Naive B cell (primary cell): Measurements from ENCODE around the gene TCHHL1. TPM values are rescaled to one million over a fixed set of nuclear protein-coding genes. Genes with fewer than 3 reads are reported as not detected.

Source experiments
- ATAC-seq, 2 donors: fragments of 150-1000 bp; cut with Tn5 transposase; 2 replicates each; pipeline ENCODE4 v1.10.0; 2021; ENCODE audit warnings: low read depth in 2 of 2, mild to moderate bottlenecking in 2 of 2, moderate library complexity in 2 of 2
- DNase-seq: peaks from one replicate; pipeline ENCODE4 v3.0.0; 2022
- H3K27ac Mint-ChIP-seq, 6 donors: one replicate each; pipeline ENCODE4 v1.8.0; 2020 to 2022; ENCODE audit warnings: mild to moderate bottlenecking in 6 of 6, mixed read lengths in 6 of 6, moderate library complexity in 5 of 6, inconsistent platforms in 2 of 6
- H3K27me3 Mint-ChIP-seq, 3 donors: one replicate each; pipeline ENCODE4 v1.8.0; 2021 to 2022; ENCODE audit warnings: mixed read lengths in 3 of 3, mild to moderate bottlenecking in 1 of 3
- H3K36me3 Mint-ChIP-seq, 2 donors: one replicate each; pipeline ENCODE4 v1.8.0; 2020 to 2022; ENCODE audit warnings: mixed read lengths in 2 of 2, inconsistent platforms in 1 of 2, mild to moderate bottlenecking in 1 of 2
- H3K4me1 Mint-ChIP-seq, 3 donors: one replicate each; pipeline ENCODE4 v1.8.0; 2020 to 2022; ENCODE audit warnings: mixed read lengths in 3 of 3, inconsistent platforms in 1 of 3, mild to moderate bottlenecking in 1 of 3, moderate library complexity in 1 of 3
- H3K4me3 Mint-ChIP-seq, 8 donors: one replicate each; pipeline ENCODE4 v1.8.0; 2020 to 2022; ENCODE audit warnings: mild to moderate bottlenecking in 8 of 8, mixed read lengths in 8 of 8, moderate library complexity in 8 of 8, inconsistent platforms in 2 of 8
- H3K9me3 Mint-ChIP-seq, 7 donors: one replicate each; pipeline ENCODE4 v1.8.0; 2020 to 2022; ENCODE audit warnings: mixed read lengths in 7 of 7, mild to moderate bottlenecking in 5 of 7, inconsistent platforms in 2 of 7, moderate library complexity in 1 of 7
- polyA plus RNA-seq, 6 donors: library from polyadenylated mRNA; unstranded; fragments of 300-500 nt; fragmentation: Illumina TruSeq; gene quantifications; one replicate each; pipeline ENCODE4 v1.2.3, GENCODE V29; 2021; ENCODE audit warnings: low read depth in 6 of 6

The TCHHL1 gene
- polyA plus RNA-seq, result not detected

DNA sequence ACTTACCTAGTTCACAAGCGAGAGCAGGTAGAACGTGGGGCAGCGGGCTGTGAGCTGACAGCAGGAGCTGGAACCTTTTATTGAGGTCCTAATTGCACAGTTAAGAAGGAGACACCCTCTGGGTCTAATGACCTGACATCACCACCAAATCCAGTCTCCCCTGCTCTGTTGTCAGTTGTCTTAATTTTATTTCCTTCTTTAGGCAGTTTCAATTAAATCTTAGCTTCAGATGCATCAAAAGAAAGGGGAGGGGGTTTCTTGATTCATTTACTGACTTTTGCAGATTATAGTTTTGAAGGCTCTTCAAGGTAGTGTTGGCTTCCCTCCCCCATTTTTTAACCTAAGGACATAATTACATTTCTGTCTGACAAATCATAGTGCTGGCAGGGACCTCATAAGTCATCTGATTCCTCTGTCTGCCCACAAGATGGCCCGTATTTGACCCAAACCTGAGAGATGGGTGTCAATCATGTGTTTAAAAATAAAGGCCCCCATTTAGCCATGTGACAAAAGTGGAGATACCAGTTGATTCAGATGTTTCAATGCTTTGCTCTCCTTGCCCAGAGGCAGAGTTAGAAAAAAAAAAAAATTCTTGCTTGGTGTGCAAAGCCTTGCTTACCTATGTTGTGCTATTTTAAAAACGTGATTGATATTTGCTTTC, at the start of gene TCHHL1:
TSS of gene TCHHL1 (minus strand) at position 51 of the 661 bp plus-strand sequence. CDS start 921 bp downstream, outside the sequence.
- Mint-ChIP-seq H3K4me3 (no peak within 1 kb of the TSS), H3K4me1 (no peaks in the 10 kb centered on the region), H3K27ac (no peak within 1 kb of the TSS), H3K9me3 (peaks cover 10 to 34% (median 16%) of the 10 kb centered on the region in 7 donors), H3K36me3 (peaks cover 8% of the 10 kb centered on the region in 2 donors), H3K27me3 (peaks cover 33 to 40% (median 39%) of the 10 kb centered on the region in 3 donors)
- DNase-seq, result no peak
- ATAC-seq, result no peak

DNA sequence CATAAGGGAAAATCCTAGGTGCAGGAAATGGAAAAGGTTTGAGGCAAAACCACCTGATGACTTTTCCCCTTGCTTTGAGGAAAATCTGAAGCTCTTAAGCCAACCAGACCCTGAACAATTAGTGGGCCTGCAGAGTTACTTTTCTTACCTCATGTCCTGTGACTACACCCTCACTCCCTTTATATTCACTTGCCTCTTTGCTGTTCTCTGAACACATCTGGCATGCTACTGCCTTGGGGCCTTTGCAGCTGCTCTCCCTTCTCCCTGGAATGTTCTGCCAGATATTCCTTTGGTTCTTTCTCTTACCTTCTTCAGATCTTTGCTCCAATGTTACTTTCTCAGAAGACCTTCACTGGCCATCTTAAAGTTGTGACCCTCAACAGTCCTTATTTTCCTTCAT, 48.4 kb upstream of the TCHHL1 start:
- ATAC-seq (no peak), DNase-seq (no peak)
- Mint-ChIP-seq H3K27me3 (peaks cover 22 to 38% (median 29%) of the 10 kb centered on the region in 3 donors), H3K27ac (no peak overlapping the region), H3K4me3 (no peak overlapping the region), H3K4me1 (no peaks in the 10 kb centered on the region), H3K36me3 (peaks cover 0 to 5% of the 10 kb centered on the region in 2 donors), H3K9me3 (peaks cover 5 to 26% (median 22%) of the 10 kb centered on the region in 7 donors)

DNA sequence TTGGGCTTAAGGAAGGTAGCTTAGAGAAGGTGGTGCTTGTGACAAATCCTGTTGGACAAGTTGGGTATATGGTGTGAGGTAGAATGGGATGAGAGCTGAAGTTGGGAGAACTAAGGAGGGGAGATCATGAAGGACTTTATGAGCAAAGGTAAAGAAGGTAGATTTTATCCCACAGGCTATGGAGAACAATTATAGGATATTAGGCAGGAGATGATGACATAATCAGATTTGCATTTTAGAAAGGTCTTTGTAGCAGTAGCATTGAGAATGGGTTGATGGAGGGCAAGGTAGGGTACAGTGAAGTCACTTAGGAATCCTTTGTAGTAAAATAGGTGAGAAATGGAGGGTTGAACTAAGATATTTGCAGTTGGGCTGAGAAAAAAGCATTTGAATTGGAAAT, 41.3 kb upstream of the TCHHL1 start:
- no peak for ATAC-seq
- H3K36me3 Mint-ChIP-seq, result peaks cover 0 to 18% of the 10 kb centered on the region in 2 donors
- peaks cover 5 to 38% (median 22%) of the 10 kb centered on the region in 7 donors for H3K9me3 Mint-ChIP-seq
- no peak for DNase-seq
- H3K27me3 Mint-ChIP-seq, result peaks cover 52 to 67% (median 60%) of the 10 kb centered on the region in 3 donors
- no peaks in the 10 kb centered on the region for H3K4me1 Mint-ChIP-seq
- no peak overlapping the region for H3K27ac Mint-ChIP-seq
- no peak overlapping the region for H3K4me3 Mint-ChIP-seq

DNA sequence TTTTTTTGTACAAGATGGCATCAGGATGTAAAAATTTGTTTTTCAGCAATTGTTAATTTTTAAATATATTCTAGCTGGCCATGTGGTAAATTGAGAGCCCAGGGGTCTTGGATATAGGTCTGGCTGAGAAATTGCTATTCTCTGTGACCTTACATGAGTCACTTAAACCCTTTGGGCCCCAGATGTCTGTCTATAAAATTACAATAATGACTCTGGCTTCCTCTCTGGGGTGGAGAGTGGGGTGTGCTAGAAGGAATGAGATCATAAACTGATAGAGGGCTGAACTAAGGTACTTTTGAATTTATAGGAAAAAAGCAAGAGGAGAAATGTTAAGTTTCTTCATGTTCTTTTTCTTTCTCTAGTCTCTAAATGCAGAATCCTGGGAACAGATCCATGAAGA, 38.8 kb upstream of the TCHHL1 start:
- no peak for ATAC-seq
- Mint-ChIP-seq H3K27ac (no peak overlapping the region), H3K36me3 (peaks cover 0 to 15% of the 10 kb centered on the region in 2 donors), H3K4me3 (no peak overlapping the region), H3K4me1 (no peaks in the 10 kb centered on the region), H3K9me3 (peaks cover 1 to 16% (median 11%) of the 10 kb centered on the region in 7 donors), H3K27me3 (peaks cover 56 to 65% (median 60%) of the 10 kb centered on the region in 3 donors)
- no peak for DNase-seq

DNA sequence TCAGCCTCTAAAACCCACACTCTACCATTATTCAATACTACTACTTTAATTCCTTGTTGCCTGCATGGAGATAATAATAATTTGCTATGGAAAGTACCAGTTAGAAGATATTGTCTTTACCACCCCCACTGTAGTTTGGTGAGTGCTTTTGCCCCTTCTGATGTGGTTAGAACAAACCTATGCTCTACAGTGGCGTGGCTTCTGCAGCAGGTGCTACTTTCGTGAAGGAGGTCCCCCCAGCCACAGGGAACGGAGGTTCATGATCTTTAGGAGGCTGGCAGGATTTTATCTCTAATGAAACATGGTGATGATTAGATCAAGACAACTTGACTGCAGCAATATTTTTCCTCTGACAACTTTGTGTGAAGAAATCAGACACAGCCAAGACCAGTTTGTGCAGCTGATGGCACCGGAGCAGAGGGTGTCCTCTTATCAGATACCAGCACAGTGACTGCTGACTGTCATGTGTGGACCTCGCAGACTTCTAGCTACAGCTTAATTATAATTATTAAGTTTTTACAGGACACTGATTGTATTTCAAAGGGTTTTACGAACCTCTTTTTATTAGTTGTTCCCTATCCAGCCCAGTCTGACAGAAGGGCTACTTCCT, 37.1 kb upstream of the TCHHL1 start:
- no peak overlapping the region for H3K27ac Mint-ChIP-seq

DNA sequence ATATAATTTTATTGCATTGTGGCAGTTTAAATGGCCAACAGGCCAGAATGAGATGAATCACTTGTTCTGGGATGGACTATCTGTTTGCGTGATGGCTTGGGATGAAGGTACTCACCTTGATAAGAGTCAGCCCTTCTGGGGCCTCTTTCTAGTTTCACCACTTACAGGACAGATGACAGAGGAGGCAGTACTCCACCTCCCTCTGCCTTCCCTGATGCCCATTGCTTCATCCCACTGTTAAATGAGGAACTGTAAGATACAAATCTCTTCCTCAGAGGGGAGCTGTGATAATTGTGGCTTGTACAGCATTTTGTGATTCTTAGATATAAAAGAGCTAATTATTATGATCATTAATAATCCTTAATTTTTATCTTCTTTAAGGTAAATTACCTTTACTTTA, 30.1 kb upstream of the TCHHL1 start:
- ATAC-seq (no peak), DNase-seq (no peak)
- H3K4me3 Mint-ChIP-seq, result no peak overlapping the region
- H3K4me1 Mint-ChIP-seq, result no peaks in the 10 kb centered on the region
- H3K27ac Mint-ChIP-seq, result no peak overlapping the region
- H3K36me3 Mint-ChIP-seq, result no peaks in the 10 kb centered on the region
- H3K27me3 Mint-ChIP-seq, result peaks cover 48 to 56% (median 52%) of the 10 kb centered on the region in 3 donors
- peaks cover 0 to 4% (median 0%) of the 10 kb centered on the region in 7 donors for H3K9me3 Mint-ChIP-seq

More for the DNA sequence above, 37.1 kb upstream of the TCHHL1 start:
- DNase-seq (no peak), ATAC-seq (no peak)
- peaks cover 0 to 13% (median 2%) of the 10 kb centered on the region in 7 donors for H3K9me3 Mint-ChIP-seq
- H3K4me3 Mint-ChIP-seq, result no peak overlapping the region
- H3K4me1 Mint-ChIP-seq, result no peaks in the 10 kb centered on the region
- H3K27me3 Mint-ChIP-seq, result peaks cover 59 to 72% (median 67%) of the 10 kb centered on the region in 3 donors
- peaks cover 0 to 13% of the 10 kb centered on the region in 2 donors for H3K36me3 Mint-ChIP-seq

DNA sequence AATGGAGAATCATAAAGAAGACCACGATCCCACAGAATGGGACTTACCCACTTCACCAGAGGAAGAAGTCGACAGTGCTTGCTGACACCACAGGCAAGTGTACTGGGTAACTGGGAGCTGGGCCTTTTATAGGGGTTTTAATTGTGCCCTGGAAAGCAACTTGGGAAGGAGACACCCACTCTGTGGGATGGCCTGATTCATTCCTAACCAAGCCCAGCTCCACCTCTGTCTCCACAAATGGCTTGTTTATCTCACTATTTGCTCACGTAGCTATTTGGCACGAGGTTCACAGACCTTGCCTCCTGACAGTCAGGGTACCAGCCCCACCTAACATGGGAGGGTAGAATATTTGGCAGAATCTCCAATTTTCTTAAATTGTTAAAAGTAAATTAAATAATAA, 26.5 kb upstream of the TCHHL1 start, which contains the start of gene TCHH:
TSS of gene TCHH (minus strand) at position 101 of the 400 bp plus-strand sequence. CDS start 1,364 bp downstream, outside the sequence.
- no peak for DNase-seq
- Mint-ChIP-seq H3K4me1 (no peaks in the 10 kb centered on the region), H3K9me3 (peaks cover 0 to 2% (median 0%) of the 10 kb centered on the region in 7 donors), H3K27me3 (peaks cover 33 to 43% (median 36%) of the 10 kb centered on the region in 3 donors), H3K4me3 (no peak within 1 kb of the TSS), H3K36me3 (no peaks in the 10 kb centered on the region), H3K27ac (no peak within 1 kb of the TSS)
- ATAC-seq, result no peak

DNA sequence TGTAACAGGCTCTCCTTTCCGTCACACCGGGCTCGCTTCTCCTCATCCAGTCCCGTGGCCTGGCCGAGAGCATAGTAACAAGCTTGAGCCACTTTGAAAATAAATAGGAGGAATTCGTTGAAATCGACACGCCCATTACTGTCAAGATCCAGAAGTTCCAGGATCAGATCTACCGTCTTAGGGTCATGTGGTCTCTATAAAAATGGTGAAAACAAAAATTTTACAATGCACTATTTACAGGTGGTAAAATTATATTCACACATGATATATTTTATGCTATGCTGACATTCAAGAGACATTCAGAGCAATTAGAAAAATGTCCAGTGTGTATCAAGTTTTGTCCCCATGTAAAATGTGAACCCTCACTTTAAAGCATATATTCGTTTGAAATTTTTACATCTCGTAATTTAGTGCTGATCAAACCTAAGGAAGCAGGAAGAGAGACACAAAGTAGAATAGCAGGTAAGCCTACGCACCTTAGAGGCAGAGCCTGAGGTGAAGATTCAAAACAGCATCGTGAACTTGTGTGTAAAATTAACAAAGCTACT, 24.1 kb upstream of the TCHHL1 start:
- no peak overlapping the region for H3K4me3 Mint-ChIP-seq
- H3K4me1 Mint-ChIP-seq, result no peaks in the 10 kb centered on the region
- no peaks in the 10 kb centered on the region for H3K36me3 Mint-ChIP-seq
- H3K9me3 Mint-ChIP-seq, result peaks cover 0 to 4% (median 0%) of the 10 kb centered on the region in 7 donors
- peaks cover 16 to 31% (median 23%) of the 10 kb centered on the region in 3 donors for H3K27me3 Mint-ChIP-seq
- H3K27ac Mint-ChIP-seq, result no peak overlapping the region
- ATAC-seq (no peak), DNase-seq (no peak)

DNA sequence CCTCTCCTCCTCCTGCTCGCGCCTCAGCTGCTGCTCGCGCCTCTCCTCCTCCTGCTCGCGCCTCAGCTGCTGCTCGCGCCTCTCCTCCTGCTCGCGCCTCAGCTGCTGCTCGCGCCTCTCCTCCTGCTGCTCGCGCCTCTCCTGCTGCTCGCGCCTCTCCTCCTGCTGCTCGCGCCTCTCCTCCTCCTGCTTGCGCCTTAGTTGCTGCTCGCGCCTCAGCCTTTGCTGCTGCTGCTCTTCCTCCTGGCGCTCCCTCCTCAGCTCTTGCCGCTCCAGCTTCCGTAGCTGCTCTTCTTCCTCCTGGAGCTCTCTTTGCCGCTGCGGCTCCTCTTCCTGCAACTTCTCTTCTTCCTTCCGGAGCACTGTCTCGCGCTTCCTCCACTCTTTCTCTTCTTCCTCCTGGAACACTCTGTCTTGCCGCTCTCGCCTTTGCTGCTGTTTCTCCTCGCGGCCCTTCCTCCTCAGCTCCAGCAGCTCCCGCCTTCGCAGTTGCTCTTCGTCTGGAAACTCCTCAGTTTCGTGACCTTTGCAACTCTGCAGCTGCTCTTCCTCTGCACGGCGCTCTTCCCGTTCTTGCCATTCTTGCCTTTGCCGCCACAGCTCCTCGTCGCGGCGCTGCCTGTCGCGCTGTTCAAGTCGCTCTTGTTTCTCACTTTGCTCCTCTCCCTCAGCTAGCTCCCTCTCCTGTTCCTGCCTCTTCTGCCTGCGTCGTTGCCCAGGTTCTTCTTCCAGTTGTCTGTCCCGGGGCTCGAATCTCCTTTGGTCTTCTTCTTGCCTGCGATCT, 23.4 kb upstream of the TCHHL1 start:
- no peaks in the 10 kb centered on the region for H3K36me3 Mint-ChIP-seq
- peaks cover 13 to 35% (median 21%) of the 10 kb centered on the region in 3 donors for H3K27me3 Mint-ChIP-seq
- ATAC-seq (no peak), DNase-seq (no peak)
- no peak overlapping the region for H3K4me3 Mint-ChIP-seq
- peaks cover 0 to 4% (median 0%) of the 10 kb centered on the region in 7 donors for H3K9me3 Mint-ChIP-seq
- no peak overlapping the region for H3K27ac Mint-ChIP-seq
- H3K4me1 Mint-ChIP-seq, result no peaks in the 10 kb centered on the region

DNA sequence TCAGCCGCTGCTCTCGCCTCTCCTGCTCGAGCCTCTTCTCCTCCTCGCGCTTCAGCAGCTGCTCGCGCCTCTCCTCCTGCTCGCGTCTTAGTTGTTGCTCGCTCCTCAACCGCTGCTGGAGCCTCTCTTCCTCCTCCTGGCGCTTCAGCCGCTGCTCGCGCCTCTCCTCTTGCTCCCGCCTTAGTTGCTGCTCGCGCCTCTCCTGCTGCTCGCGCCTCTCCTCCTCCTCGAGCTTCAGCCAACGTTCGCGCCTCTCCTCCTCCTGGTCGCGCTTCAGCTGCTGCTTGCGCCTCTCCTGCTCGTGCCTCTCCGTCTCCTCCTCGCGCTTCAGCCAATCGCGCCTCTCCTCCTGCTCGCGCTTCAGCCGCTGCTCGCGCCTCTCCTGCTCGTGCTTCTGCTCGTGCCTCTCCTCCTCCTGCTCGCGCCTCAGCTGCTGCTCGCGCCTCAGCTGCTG, 22.7 kb upstream of the TCHHL1 start:
- peaks cover 0 to 4% (median 0%) of the 10 kb centered on the region in 7 donors for H3K9me3 Mint-ChIP-seq
- H3K27me3 Mint-ChIP-seq, result peaks cover 5 to 33% (median 14%) of the 10 kb centered on the region in 3 donors
- H3K4me1 Mint-ChIP-seq, result no peaks in the 10 kb centered on the region
- no peaks in the 10 kb centered on the region for H3K36me3 Mint-ChIP-seq
- no peak overlapping the region for H3K27ac Mint-ChIP-seq
- no peak overlapping the region for H3K4me3 Mint-ChIP-seq
- ATAC-seq (no peak), DNase-seq (no peak)

DNA sequence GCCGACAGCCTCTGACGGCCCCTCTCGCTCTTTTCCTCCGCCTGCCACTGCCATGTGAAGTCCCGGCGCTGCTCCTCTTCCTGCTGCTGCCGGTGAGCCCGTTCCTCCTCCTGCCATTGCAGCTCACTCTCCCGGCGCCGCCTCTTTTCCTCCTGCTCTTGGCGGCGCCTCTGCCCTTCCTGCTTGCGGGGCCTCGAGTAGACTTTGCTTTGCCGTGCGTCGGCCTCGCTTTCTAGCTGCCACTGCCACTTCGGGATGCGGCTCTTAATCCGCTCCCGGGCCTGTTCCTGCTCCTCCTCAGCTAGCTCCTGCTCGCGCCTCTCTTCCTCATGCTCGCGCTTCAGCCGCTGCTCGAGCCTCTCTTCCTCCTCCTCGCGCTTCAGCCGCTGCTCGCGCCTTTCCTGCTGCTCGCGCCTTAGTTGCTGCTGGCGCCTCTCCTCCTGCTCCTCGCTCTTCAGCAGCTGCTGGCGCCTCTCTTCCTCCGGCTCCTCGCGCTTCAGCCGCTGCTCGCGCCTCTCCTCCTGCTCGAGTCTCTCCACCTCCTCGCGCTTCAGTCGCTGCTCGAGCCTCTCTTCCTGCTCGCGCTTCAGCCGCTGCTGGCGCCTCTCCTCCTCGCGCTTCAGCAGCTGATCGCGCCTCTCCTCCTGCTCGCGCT, 22.1 kb upstream of the TCHHL1 start:
- H3K4me3 Mint-ChIP-seq, result no peak overlapping the region
- H3K4me1 Mint-ChIP-seq, result no peaks in the 10 kb centered on the region
- peaks cover 0 to 3% (median 0%) of the 10 kb centered on the region in 7 donors for H3K9me3 Mint-ChIP-seq
- DNase-seq (no peak), ATAC-seq (no peak)
- H3K36me3 Mint-ChIP-seq, result no peaks in the 10 kb centered on the region
- no peak overlapping the region for H3K27ac Mint-ChIP-seq
- peaks cover 5 to 32% (median 16%) of the 10 kb centered on the region in 3 donors for H3K27me3 Mint-ChIP-seq

DNA sequence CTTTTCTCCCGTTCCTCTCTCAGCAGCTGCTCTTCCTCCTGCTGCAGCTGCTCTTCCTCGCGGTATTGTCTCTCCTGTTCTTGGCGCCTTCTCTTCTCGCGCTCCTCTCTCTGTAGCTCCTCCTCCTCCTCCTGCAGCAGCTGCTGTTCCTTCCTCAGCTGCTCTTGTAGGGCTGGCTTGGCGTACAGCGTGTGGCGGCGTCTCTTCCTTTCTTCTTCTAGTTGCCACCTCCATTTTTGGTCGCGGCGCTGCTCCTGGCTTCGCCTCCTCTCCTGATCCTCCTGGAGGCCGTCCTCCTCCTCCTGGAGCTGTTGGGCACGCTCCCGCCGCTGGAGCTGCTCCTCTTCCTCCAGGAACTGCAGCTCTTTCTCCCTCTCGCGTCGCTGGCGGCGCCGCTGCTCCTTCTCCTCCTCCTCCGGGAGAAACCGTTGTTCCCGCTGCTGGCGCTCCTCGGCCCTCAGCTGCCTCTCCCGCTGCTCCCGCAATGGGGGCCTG, 21.5 kb upstream of the TCHHL1 start:
- Mint-ChIP-seq H3K27ac (no peak overlapping the region), H3K4me3 (no peak overlapping the region), H3K4me1 (no peaks in the 10 kb centered on the region), H3K36me3 (no peaks in the 10 kb centered on the region), H3K9me3 (peaks cover 0 to 3% (median 0%) of the 10 kb centered on the region in 7 donors), H3K27me3 (peaks cover 7 to 30% (median 19%) of the 10 kb centered on the region in 3 donors)
- ATAC-seq (no peak), DNase-seq (no peak)

DNA sequence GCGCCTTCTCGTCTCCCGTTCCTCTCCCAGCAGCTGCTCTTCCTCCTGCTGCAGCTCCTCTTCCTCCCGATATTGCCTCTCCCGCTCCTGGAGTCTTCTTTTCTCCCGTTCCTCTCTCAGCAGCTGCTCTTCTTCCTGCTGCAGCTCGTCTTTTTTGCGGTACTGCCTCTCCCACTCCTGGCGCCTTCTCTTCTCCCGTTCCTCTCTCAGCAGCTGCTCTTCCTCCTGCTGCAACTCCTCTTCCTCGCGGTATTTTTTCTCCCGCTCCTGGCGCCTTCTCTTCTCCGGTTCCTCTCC, 21.1 kb upstream of the TCHHL1 start:
- H3K36me3 Mint-ChIP-seq, result no peaks in the 10 kb centered on the region
- DNase-seq (no peak), ATAC-seq (no peak)
- H3K27ac Mint-ChIP-seq, result no peak overlapping the region
- H3K9me3 Mint-ChIP-seq, result peaks cover 0 to 3% (median 0%) of the 10 kb centered on the region in 7 donors
- H3K27me3 Mint-ChIP-seq, result peaks cover 7 to 30% (median 19%) of the 10 kb centered on the region in 3 donors
- no peak overlapping the region for H3K4me3 Mint-ChIP-seq
- H3K4me1 Mint-ChIP-seq, result no peaks in the 10 kb centered on the region
